Mesendoderm (in vitro differentiated cells): ENCODE measurements around the gene ARID2.

Experiments
- DNase-seq: peaks from one replicate; pipeline ENCODE4 v3.0.0; 2013
- H2AK5ac ChIP-seq: 2 replicates; pipeline ENCODE4 v1.6.1; 2013; ENCODE audit warnings: low read length, inconsistent platforms
- H2BK120ac ChIP-seq: 2 replicates; pipeline ENCODE4 v1.6.1; 2013; ENCODE audit warnings: low read depth, mild to moderate bottlenecking, low read length, moderate library complexity, mixed read lengths
- H2BK15ac ChIP-seq: replicated peaks from 2 replicates; pipeline ENCODE4 v1.6.1; 2013; ENCODE audit warnings: low read depth, mild to moderate bottlenecking, moderate library complexity
- H2BK5ac ChIP-seq: 2 replicates; pipeline ENCODE4 v1.6.1; 2013; ENCODE audit warnings: low read length, inconsistent platforms
- H3K18ac ChIP-seq: 2 replicates; pipeline ENCODE4 v1.6.1; 2013; ENCODE audit warnings: mild to moderate bottlenecking, low read length, mixed read lengths
- H3K23ac ChIP-seq: one replicate; pipeline ENCODE4 v1.6.1; 2013; ENCODE audit warnings: low read length
- H3K27ac ChIP-seq: 2 replicates; pipeline ENCODE4 v1.5.1; 2013; ENCODE audit warnings: low read depth, mild to moderate bottlenecking, inconsistent platforms, low read length, moderate library complexity
- H3K27me3 ChIP-seq: 2 replicates; pipeline ENCODE4 v1.6.1; 2013; ENCODE audit warnings: low read length, control low read depth, mild to moderate bottlenecking, inconsistent platforms; ENCODE audit not compliant: insufficient read depth, poor library complexity
- H3K36me3 ChIP-seq: 2 replicates; pipeline ENCODE4 v1.6.1; 2013; ENCODE audit warnings: low read length, inconsistent platforms; ENCODE audit not compliant: control insufficient read depth, insufficient read depth
- H3K4ac ChIP-seq: one replicate; pipeline ENCODE4 v1.6.1; 2013; ENCODE audit warnings: low read depth, mild to moderate bottlenecking, low read length, moderate library complexity
- H3K4me1 ChIP-seq: 2 replicates; pipeline ENCODE4 v1.6.1; 2013; ENCODE audit warnings: low read depth, low read length, inconsistent platforms; ENCODE audit not compliant: control insufficient read depth
- H3K4me2 ChIP-seq: 2 replicates; pipeline ENCODE4 v1.6.1; 2013; ENCODE audit warnings: low read length
- H3K4me3 ChIP-seq: 2 replicates; pipeline ENCODE4 v1.5.1; 2013; ENCODE audit warnings: mild to moderate bottlenecking, low read length
- H3K56ac ChIP-seq: one replicate; pipeline ENCODE4 v1.6.1; 2013; ENCODE audit warnings: low read length
- H3K79me1 ChIP-seq: 2 replicates; pipeline ENCODE4 v1.6.1; 2013; ENCODE audit warnings: low read length, inconsistent platforms
- H3K79me2 ChIP-seq: 2 replicates; pipeline ENCODE4 v1.6.1; 2013; ENCODE audit warnings: mild to moderate bottlenecking, low read length; ENCODE audit not compliant: control insufficient read depth, insufficient read depth
- H3K9ac ChIP-seq: 2 replicates; pipeline ENCODE4 v1.6.1; 2013; ENCODE audit warnings: low read length, inconsistent platforms
- H4K5ac ChIP-seq: one replicate; pipeline ENCODE4 v1.6.1; 2013; ENCODE audit warnings: low read length
- H4K8ac ChIP-seq: one replicate; pipeline ENCODE4 v1.6.1; 2013; ENCODE audit warnings: low read depth, mild to moderate bottlenecking, control low read depth, low read length, moderate library complexity
- WGBS: extraction: QIAGEN DNeasy Blood & Tissue Kit; methylation state at CpG from one replicate; pipeline ENCODE4 v1.1.7; 2013; ENCODE audit warnings: low lambda C conversion rate, missing lambda C conversion rate; ENCODE audit not compliant: insufficient coverage; ENCODE audit errors: extremely low coverage; 5-methylcytosine and 5-hydroxymethylcytosine counted together

The ARID2 gene

GRCh38 chr12:45701296-45701695 lies 28.2 kb upstream of the ARID2 start:
- H3K27ac ChIP-seq, result no peak overlapping the region
- H3K79me2 ChIP-seq, result no peaks in the 10 kb centered on the region
- no peak overlapping the region for H2AK5ac ChIP-seq
- H3K18ac ChIP-seq, result no peak overlapping the region
- H4K8ac ChIP-seq, result no peak overlapping the region
- H3K4ac ChIP-seq, result no peak overlapping the region
- H3K4me3 ChIP-seq, result no peak overlapping the region
- H4K5ac ChIP-seq, result no peak overlapping the region
- peaks cover 4% of the 10 kb centered on the region for H3K4me1 ChIP-seq
- no peak overlapping the region for H2BK15ac ChIP-seq
- H3K79me1 ChIP-seq, result no peaks in the 10 kb centered on the region
- WGBS, result no CpG with 5 or more reads among the region's 4 CpGs
- no peak overlapping the region for H3K23ac ChIP-seq
- H3K27me3 ChIP-seq, result no peaks in the 10 kb centered on the region
- DNase-seq, result no peak
- H2BK120ac ChIP-seq, result no peak overlapping the region
- no peak overlapping the region for H3K9ac ChIP-seq
- no peak overlapping the region for H3K56ac ChIP-seq
- H3K36me3 ChIP-seq, result no peaks in the 10 kb centered on the region
- H2BK5ac ChIP-seq, result no peak overlapping the region
- no peak overlapping the region for H3K4me2 ChIP-seq

- no peak overlapping the region for H4K8ac ChIP-seq
These were observed 25.6 kb upstream of the ARID2 start for GRCh38 chr12:45703942-45704341.

GRCh38 chr12:45704968-45705367 lies 24.5 kb upstream of the ARID2 start:
- Histone ChIP-seq H3K27me3 (no peaks in the 10 kb centered on the region), H3K27ac (peak overlapping the region; percentile 26), H3K4me2 (no peak overlapping the region), H2BK15ac (no peak overlapping the region), H3K4me1 (peaks cover 6% of the 10 kb centered on the region), H3K4ac (no peak overlapping the region), H2AK5ac (no peak overlapping the region), H3K36me3 (no peaks in the 10 kb centered on the region), H3K79me2 (no peaks in the 10 kb centered on the region), H3K18ac (no peak overlapping the region), H3K4me3 (no peak overlapping the region), H2BK5ac (peak overlapping the region; percentile 48), H4K8ac (no peak overlapping the region), H2BK120ac (no peak overlapping the region), H4K5ac (no peak overlapping the region), H3K56ac (no peak overlapping the region), H3K9ac (no peak overlapping the region), H3K23ac (no peak overlapping the region), H3K79me1 (no peaks in the 10 kb centered on the region)
- DNase-seq, result no peak
- WGBS, result no CpG with 5 or more reads among the region's 2 CpGs

More at GRCh38 chr12:45703942-45704341, 25.6 kb upstream of the ARID2 start:
- Histone ChIP-seq H3K79me1 (no peaks in the 10 kb centered on the region), H3K79me2 (no peaks in the 10 kb centered on the region), H3K4me1 (peaks cover 6% of the 10 kb centered on the region), H3K56ac (no peak overlapping the region), H2BK120ac (no peak overlapping the region), H2AK5ac (no peak overlapping the region), H2BK15ac (no peak overlapping the region), H3K27ac (no peak overlapping the region), H4K5ac (no peak overlapping the region), H3K27me3 (no peaks in the 10 kb centered on the region), H2BK5ac (no peak overlapping the region), H3K18ac (no peak overlapping the region), H3K36me3 (no peaks in the 10 kb centered on the region), H3K9ac (no peak overlapping the region), H3K4me3 (no peak overlapping the region), H3K23ac (no peak overlapping the region), H3K4me2 (no peak overlapping the region), H3K4ac (no peak overlapping the region)
- no peak for DNase-seq

GRCh38 chr12:45705404-45705803 lies 24.1 kb upstream of the ARID2 start:
- no CpG with 5 or more reads among the region's 2 CpGs for whole genome bisulfite sequencing
- Histone ChIP-seq H4K5ac (no peak overlapping the region), H3K9ac (no peak overlapping the region), H3K36me3 (no peaks in the 10 kb centered on the region), H4K8ac (no peak overlapping the region), H3K79me2 (no peaks in the 10 kb centered on the region), H2AK5ac (no peak overlapping the region), H3K4me3 (no peak overlapping the region), H3K56ac (no peak overlapping the region), H3K27ac (no peak overlapping the region), H2BK5ac (no peak overlapping the region), H3K4me2 (no peak overlapping the region), H3K4me1 (peaks cover 6% of the 10 kb centered on the region), H3K23ac (no peak overlapping the region), H3K79me1 (no peaks in the 10 kb centered on the region), H2BK15ac (no peak overlapping the region), H2BK120ac (no peak overlapping the region), H3K4ac (no peak overlapping the region), H3K27me3 (no peaks in the 10 kb centered on the region), H3K18ac (no peak overlapping the region)
- peak; percentile 35 for DNase-seq

GRCh38 chr12:45707241-45707857 lies 22.2 kb upstream of the ARID2 start:
- Histone ChIP-seq H2BK15ac (no peak overlapping the region), H3K18ac (no peak overlapping the region), H3K23ac (no peak overlapping the region), H2BK120ac (no peak overlapping the region), H3K79me1 (no peaks in the 10 kb centered on the region), H3K4ac (no peak overlapping the region), H3K79me2 (no peaks in the 10 kb centered on the region), H4K5ac (no peak overlapping the region), H3K4me3 (no peak overlapping the region), H3K56ac (no peak overlapping the region), H3K27me3 (no peaks in the 10 kb centered on the region), H2AK5ac (no peak overlapping the region), H2BK5ac (no peak overlapping the region), H3K27ac (no peak overlapping the region), H3K9ac (no peak overlapping the region), H3K4me2 (no peak overlapping the region), H3K4me1 (peaks cover 6% of the 10 kb centered on the region), H3K36me3 (no peaks in the 10 kb centered on the region), H4K8ac (no peak overlapping the region)
- DNase-seq, result no peak
- WGBS, result no CpG with 5 or more reads among the region's 10 CpGs

- no peak overlapping the region for H3K4ac ChIP-seq
- H4K8ac ChIP-seq, result no peak overlapping the region
- no peak overlapping the region for H2AK5ac ChIP-seq
- no peaks in the 10 kb centered on the region for H3K27me3 ChIP-seq
- no peak overlapping the region for H4K5ac ChIP-seq
- no peak overlapping the region for H2BK5ac ChIP-seq
- no peaks in the 10 kb centered on the region for H3K79me2 ChIP-seq
- H3K79me1 ChIP-seq, result no peaks in the 10 kb centered on the region
- H3K9ac ChIP-seq, result no peak overlapping the region
- no peak overlapping the region for H2BK120ac ChIP-seq
- no peak overlapping the region for H3K56ac ChIP-seq
- no peaks in the 10 kb centered on the region for H3K36me3 ChIP-seq
- no peak overlapping the region for H3K23ac ChIP-seq
- no peak overlapping the region for H3K4me3 ChIP-seq
- no peak overlapping the region for H2BK15ac ChIP-seq
- no peak overlapping the region for H3K27ac ChIP-seq
- DNase-seq, result no peak
- H3K4me1 ChIP-seq, result peaks cover 6% of the 10 kb centered on the region
- H3K4me2 ChIP-seq, result no peak overlapping the region
- no peak overlapping the region for H3K18ac ChIP-seq
These were observed 21.1 kb upstream of the ARID2 start for GRCh38 chr12:45708363-45708762.
